ENCODE results near the gene SFI1.
A peak's percentile ranks its signal among the peaks of the same experiment; 100 is the strongest.
"Not testable (repeated sequence)": the region's sequence is repeated elsewhere in the genome, so short reads cannot be mapped to it uniquely, and the experiment has no call there.

Gene SFI1

GRCh38 chr22:31637891-31638618 is 141.7 kb downstream of the SFI1 start:
- DNase-seq = no peak

- no peak for DNase-seq
These were observed 143.2 kb downstream of the SFI1 start for GRCh38 chr22:31639436-31640039.

GRCh38 chr22:31646186-31647019 is 150.1 kb downstream of the SFI1 start:
- DNase-seq = no peak

- no peak for DNase-seq
These were observed 150.7 kb downstream of the SFI1 start for GRCh38 chr22:31647066-31647465.

GRCh38 chr22:31647523-31648320 is 151.4 kb downstream of the SFI1 start:
- no peak for DNase-seq

- DNase-seq = no peak
These were observed 154.1 kb downstream of the SFI1 start for GRCh38 chr22:31650391-31650790.

GRCh38 chr22:31651664-31652063 is 155.3 kb downstream of the SFI1 start:
- DNase-seq = no peak

- DNase-seq = no peak
These were observed 155.8 kb downstream of the SFI1 start for GRCh38 chr22:31652088-31652487.

GRCh38 chr22:31652911-31653684 is 156.8 kb downstream of the SFI1 start:
- DNase-seq = no peak

GRCh38 chr22:31653944-31654343 is 157.6 kb downstream of the SFI1 start:
- no peak for DNase-seq

GRCh38 chr22:31654408-31654807 is 158.1 kb downstream of the SFI1 start:
- DNase-seq = no peak

GRCh38 chr22:31659246-31659645 is 162.9 kb downstream of the SFI1 start:
- no peak for DNase-seq

- not testable (repeated sequence) for DNase-seq
These were observed 164.6 kb downstream of the SFI1 start for GRCh38 chr22:31660860-31661341.

- DNase-seq = peak; percentile 92 to 96 (median 96)
These were observed 165.7 kb downstream of the SFI1 start, which contains the start of gene PISD for GRCh38 chr22:31661851-31662667. PISD (minus strand) TSS chr22:31662215; CDS start chr22:31662208, 7 bp downstream.

- DNase-seq = no peak
These were observed 166.3 kb downstream of the SFI1 start for GRCh38 chr22:31662668-31663037.

Data from stimulated activated naive CD4-positive, alpha-beta T cell (primary cell).